Activated CD8-positive, alpha-beta memory T cell treated with anti-CD3 and anti-CD28 coated beads, Interleukin-2, amount 50 U/mL, for 1 hour (primary cell): Measurements from ENCODE around the gene PRPF31.
A peak's percentile ranks its signal among the peaks of the same experiment; 100 is the strongest.

ENCODE experiments used
- DNase-seq: peaks from one replicate; pipeline ENCODE4 v3.0.0-alpha.2; 2020; ENCODE audit errors: extremely low read depth

The PRPF31 gene

DNA sequence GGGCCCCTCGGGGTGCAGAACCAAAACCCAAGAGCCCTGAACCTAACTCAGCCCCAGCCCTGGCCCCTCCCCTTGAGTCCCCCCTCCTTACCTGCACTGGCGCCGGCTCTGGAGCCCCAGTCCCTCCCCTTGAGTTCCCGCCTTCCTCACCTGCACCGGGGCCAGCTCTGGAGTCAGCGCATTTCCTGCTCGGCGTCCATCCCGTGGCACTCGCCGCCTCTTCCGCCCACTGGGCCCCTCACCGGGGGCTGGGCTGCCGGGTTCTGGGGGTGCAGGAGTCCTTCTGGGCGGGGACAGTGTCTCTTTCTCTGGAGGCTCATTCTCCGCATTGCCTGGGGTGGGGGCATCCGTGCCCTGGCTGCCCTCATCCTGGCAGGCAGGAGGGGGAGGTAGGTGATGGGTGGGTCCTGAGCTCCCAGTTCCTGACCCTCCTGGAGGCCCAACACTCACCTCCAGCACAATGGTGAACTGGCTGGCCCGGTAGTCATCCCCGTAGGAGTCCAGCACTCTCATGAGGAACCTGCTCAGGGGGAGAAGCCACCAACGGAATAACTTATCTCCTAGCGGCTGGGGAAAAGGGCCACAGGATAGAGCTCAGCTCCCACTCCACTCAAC lies 7.6 kb upstream of the PRPF31 start:
- no peak for DNase-seq

GRCh38 chr19:54108496-54108895 lies 7.1 kb upstream of the PRPF31 start:
- DNase-seq, result no peak

DNA sequence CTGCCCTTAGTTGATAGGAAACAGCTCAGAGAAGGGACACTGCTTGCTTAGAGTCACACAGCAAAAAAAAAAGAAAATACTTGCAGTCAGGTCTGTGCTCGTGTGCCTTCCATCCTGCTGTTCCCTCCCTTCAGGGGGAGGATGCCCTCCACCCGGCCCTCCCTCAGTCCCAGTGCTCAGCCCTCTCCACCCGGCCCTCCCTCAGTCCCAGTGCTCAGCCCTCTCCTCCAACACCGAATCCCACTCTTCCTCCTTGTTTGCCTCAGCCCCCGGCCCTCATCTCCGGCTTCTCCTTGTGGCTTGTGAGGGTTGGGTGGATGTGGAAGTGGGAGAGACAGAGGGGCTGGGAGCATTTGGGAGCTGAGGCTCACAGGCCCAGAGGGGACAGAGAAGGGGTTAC lies 5.9 kb upstream of the PRPF31 start:
- DNase-seq, result no peak

DNA sequence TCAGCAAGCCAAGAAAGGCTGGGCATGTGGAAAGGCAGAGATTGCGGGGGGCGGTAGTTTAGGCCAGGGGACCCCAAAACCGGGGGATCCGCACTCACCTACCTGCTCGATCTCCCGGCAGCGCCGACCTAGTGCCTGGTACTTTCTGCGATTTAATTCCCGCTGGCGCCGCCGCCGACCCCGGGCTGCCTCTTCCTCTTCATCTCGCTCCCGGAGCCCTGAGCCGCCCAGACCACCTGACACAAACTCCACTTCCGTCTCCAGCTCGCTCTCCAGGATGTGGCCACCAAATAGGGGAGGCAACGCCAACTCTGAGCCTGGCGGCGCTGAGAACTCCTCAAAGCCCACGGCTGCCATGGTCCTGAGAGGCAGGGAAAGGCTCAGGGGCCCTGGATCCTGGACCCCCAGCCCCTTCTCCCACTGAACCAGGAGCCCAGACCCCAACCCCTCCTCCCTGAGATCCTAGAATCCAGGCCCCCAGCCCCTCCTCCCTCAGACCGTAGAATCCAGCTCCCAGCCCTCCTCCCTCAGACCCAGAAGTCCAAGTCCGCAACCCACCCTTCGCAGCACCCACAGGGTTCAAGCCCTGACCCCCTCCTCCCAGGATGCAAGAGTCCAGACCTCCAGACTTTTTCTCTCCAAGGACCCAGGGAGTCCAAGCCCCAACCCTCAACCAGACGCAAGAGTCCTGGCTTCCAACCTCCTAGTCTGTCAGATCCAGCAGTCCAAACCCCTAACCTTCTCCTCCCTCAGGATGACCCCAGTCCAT lies 1.0 kb upstream of the PRPF31 start:
- DNase-seq, result no peak

- DNase-seq, result no peak
Measured at GRCh38 chr19:54121259-54121658, 5.7 kb downstream of the PRPF31 start.

GRCh38 chr19:54123682-54124081 lies 8.1 kb downstream of the PRPF31 start:
- no peak for DNase-seq

GRCh38 chr19:54124393-54124792 lies 8.8 kb downstream of the PRPF31 start:
- DNase-seq, result no peak

DNA sequence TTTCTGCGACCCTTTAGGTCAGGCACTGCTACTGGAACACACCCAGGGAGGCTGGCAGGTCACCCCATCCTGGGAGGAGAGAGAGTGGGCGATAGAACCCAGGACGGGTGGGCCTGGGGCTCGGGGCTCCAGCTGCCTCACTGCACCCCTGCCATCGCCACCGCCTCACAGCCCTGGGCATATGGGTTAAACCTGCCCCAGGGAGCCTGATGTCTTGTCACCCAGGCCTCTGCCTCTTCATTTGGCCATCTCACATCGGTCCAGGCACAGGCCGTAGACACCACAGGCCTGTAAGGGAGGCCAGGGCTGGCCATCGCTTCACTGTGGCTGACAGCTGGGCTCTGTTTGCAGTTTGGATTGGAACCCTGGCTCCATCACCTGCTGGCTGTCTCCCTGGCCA lies 10.2 kb downstream of the PRPF31 start:
- no peak for DNase-seq

DNA sequence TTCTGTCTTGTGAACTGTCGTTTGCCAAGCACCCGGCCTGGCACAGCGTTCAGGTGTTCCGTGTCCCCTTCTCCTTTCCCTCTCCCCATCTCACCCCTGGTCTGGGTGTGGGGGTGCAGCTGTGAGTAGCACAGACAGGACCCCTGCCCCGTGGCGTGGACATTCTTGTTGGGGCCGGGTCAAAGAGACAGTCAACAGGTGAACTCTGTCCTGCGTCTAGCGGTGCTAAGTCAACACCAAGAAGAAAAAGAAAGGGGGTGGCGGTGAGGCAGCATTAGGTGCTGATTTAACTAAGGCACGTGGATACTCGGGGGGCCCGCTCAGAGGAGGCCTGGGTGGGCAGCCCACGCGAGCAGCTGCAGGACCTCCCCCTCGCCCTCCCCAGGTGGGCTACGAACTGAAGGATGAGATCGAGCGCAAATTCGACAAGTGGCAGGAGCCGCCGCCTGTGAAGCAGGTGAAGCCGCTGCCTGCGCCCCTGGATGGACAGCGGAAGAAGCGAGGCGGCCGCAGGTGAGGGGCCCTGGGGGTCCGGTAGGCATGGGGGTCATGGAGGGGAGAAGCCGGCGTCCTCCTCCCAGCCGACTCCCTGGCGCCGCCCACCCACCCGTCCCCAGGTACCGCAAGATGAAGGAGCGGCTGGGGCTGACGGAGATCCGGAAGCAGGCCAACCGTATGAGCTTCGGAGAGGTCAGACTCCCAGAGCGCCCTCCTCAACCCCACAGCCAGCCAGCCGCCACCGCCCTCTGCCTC lies 12.3 kb downstream of the PRPF31 start:
- DNase-seq, result no peak

DNA sequence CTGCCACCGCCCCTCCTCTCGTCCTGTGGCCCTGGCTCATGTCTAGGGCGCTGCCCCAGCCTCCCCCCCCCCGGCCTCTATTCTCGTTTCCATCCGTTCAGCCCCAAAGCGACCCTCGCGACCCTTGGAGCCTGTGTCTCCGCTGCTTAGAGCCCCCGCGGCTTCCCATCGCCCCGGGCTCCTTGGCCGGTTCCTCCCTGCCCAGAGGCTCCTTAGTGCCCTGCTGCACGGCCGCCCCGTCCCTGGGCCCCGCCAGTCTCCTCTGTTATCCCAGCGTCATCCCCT lies 12.8 kb downstream of the PRPF31 start:
- DNase-seq, result no peak

DNA sequence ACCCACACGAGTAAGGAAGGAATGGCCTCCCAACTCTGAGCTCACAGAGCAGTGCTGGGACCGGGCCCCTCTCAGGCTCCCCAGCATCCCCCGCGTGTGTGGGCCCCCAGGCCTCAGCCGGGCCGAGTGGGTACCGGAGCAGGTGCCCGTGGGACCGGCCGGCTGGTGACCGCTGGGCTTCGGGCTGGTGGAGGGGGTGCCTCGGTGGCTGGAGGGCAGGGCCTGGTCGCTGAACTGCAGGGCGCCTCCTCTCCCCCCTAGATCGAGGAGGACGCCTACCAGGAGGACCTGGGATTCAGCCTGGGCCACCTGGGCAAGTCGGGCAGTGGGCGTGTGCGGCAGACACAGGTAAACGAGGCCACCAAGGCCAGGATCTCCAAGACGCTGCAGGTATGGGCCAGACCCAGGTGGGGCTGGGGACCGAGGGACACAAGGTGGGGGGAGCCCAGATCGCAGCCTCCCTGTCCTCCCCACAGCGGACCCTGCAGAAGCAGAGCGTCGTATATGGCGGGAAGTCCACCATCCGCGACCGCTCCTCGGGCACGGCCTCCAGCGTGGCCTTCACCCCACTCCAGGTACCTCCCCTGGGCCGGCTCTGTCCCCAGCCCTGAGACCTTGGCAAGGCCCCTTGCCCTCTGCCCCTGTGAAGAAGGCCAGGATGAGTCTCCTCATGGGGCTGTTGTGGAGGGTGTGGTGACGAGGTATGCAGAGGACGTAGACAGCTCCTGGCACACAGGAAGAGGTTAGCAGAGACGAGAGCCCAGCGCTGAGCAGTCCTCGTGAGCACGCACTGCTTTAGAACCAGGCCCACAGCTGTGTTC lies 13.5 kb downstream of the PRPF31 start:
- no peak for DNase-seq

DNA sequence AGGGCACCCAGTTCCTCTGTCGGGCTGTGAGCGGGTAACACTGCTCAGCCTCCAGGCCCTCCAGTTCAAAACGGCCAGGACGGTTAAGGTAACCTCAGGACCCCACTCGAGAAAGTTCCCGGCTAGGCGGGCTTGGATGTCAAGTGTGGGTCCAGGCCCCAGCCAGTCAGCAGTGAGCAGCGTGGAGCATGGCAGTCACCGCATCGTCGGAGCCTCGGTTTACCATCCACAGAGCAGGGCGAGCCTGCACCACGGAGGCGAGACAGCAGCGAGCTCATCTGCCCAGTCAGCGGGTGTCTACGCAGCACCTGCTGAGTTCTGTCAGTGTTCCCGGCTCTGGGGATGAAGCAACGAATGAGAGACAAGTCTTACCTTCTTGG lies 14.1 kb downstream of the PRPF31 start:
- no peak for DNase-seq

DNA sequence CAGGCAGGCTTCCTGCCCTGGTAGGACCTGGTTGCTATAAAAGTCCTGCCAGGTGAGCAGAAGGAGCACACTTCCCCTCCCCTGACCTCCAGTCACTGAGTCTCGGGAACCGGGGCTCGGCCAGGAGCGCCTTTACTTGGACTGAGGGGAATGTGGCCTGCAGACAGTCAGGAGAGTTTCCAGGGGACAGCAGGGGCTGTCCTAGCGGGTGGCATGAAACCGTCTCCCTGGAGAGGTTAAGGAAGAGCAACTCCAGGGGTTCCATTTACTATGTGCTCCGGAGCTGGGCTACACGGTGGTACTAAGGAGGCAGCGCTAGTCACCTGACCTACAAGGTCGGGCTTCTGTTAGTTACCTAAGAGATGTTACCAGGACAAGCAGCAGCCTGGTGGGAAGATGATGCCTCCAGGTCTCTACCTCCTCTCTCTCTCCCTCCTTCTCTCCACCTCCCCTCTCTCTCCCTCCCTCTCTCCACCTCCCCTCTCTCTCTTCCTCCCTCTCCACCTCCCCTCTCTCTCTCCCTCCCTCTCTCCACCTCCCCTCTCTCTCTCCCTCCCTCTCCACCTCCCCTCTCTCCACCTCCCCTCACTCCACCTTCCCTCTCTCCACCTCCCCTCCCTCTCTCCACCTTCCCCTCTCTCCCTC lies 17.9 kb downstream of the PRPF31 start:
- no peak for DNase-seq

DNA sequence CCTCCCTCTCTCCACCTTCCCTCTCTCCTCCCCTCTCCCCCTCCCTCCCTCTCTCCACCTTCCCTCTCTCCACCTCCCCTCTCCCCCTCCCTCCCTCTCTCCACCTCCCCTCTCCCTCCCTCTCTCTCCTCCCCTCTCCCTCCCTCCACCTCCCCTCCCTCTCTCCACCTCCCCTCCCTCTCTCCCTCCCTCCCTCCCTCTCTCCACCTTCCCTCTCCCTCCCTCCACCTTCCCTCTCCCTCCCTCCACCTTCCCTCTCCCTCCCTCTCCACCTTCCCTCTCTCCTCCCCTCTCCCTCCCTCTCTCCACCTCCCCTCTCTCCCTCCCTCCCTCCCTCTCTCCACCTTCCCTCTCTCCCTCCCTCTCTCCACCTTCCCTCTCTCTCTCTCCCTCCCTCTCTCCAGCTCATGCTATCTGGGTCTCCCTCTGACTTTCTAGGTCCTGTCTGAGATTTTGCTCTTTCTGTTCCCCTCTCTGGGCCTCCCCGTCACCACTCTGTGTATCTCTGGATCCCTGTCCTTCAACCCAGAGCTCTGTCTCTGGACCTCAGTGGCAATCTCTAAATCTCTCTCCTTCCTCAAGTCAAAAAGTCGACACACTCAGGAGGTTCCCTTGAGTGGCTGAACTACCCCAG lies 18.5 kb downstream of the PRPF31 start:
- DNase-seq, result no peak

- DNase-seq, result no peak
Measured at GRCh38 chr19:54136086-54136863, 20.7 kb downstream of the PRPF31 start.

DNA sequence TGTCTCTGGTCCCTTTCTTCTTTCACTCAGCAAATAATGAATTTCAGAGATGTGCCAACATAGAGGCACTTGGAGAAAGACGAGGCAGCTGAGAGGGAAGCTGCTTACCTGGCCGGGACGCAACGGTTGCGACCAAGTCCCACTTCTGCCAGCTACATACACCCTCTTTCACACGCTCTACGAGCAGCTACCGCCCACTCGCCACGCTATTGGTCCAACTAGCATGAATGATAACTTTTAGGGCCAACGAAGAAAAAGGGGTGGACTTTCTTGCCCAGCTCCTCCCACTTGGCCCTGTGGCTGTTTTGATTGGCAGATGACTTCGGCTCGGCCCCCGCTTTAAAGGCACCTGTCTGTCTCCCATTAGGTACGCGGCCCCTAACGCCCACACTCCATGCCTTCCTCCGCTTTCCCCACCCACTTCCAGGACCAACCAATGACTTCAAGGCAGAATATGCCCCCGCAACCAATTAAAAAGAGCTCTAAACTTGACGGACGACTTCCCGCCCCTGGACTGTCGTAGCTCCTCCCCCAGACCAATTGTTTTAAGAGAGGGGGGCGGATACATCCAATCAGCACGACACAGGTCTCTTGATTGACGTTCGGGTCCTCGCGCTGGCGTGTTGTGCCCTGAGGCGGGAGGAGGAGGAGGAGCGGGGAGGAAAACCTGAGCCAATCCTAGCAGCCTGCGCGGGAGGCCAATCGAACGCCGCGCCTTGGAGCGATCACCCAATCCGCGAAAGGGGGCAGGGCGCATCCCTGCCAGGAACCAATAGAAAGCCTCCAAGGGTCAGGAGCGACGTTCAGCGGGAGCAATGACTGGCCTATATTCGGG lies 21.5 kb downstream of the PRPF31 start:
- peak; percentile 99 for DNase-seq

DNA sequence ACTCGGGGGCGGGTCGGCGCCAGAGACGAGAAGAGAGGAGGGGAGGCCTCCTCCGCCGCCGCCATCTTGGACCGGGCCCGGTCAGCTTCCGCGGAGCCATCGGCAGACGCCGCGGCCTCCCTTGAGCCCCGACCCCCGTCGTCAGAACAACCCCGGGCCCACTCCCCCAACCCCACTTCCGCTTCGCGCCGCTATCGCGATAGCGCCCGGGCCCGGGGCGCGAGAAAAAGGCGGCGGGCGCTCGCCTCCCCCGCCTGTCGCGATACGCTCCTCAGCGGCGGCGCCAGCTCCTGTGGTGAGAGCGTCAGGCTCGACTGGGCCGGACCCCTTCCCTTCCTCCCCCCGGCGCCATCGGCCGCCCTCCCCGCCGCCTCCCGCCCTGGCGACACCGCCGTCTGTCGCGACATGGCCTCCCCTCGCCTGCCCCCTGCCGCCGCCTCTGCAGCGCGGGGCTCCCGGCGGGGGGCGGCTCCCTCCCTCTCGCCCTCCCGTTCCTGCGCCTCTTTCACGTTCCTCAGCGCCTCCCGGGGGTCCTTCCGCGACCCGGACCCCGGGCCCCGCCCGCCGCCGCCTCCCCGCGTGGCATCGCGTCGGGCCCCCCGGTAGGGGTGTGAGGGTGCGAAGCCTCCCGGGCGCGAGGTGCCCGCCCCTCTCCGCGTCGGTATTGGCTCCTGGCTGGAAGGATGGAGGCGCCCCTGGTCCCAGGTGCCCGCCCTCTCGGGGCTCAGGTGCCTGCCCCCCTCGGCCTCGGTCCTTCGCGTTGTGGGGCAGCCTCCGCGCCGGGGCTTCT lies 22.3 kb downstream of the PRPF31 start, which contains the start of gene CNOT3:
TSS of gene CNOT3 (plus strand) at position 64 of the 790 bp plus-strand sequence. CDS start 5,217 bp downstream, outside the sequence.
- DNase-seq, result no peak

DNA sequence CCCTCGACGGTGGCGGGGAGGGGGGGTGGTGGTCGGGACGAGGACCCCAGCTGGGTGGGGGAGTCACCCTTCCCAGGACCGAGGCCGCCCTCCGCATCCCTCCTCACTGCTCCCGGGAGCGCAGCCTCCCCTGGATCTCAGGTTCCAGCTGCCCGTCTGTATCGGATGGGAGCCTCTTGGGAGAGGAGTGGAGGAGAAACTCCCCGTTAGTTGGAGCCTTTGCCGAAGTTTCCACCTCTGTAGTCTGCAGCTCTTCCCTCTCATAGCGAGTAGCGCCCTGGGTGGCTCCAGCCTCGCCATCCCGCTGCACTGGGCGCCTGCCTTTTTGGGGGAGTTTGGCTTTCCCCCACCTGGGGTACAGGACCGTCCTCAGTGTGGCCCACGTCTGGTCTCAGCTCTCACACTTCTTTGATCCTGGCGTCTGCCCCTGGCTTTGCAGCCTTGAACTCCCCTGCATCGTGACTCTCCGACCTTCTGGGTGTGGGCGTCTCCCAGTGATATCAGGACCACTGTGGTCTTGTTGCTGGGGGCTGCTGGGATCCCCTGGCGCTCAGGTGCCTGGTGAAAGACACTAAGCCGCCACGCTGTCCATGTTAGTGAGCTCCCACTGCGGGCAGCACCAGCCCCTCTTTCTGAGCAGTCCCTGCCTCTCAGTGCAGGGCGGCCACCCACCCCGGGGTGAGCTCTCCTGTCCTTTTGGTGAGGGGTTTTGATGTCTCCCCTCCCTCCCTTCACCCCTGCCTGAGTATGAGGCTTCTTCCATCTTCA lies 23.1 kb downstream of the PRPF31 start:
- no peak for DNase-seq
